ENCODE results near the gene ASTN2. TPM values are rescaled to one million over a fixed set of nuclear protein-coding genes. Genes with fewer than 3 reads are reported as not detected.

The ASTN2 gene
- total RNA-seq, 4 donors from 2014 or later, result 3.2 to 7.0 (median 5.4) TPM

DNA sequence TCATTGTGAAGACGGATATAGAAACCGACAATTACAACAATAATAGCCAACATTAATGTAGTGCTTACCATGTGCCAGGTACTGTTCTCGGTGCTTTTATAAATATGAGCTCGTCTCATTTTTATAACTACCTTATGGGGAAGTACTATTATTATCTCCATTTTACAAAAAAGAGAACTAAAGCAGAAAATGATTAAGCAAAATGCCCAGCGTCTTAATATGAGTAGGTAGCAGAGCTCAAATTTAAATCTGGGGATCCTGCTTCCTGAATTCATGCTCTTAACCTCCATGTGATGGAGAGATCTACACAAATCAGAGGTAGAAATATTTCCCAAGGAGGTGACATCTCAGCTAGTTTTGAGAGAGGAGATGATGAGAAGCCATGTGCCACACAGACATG, 470.9 kb downstream of the ASTN2 start:
- TF ChIP-seq, protein P1, sequence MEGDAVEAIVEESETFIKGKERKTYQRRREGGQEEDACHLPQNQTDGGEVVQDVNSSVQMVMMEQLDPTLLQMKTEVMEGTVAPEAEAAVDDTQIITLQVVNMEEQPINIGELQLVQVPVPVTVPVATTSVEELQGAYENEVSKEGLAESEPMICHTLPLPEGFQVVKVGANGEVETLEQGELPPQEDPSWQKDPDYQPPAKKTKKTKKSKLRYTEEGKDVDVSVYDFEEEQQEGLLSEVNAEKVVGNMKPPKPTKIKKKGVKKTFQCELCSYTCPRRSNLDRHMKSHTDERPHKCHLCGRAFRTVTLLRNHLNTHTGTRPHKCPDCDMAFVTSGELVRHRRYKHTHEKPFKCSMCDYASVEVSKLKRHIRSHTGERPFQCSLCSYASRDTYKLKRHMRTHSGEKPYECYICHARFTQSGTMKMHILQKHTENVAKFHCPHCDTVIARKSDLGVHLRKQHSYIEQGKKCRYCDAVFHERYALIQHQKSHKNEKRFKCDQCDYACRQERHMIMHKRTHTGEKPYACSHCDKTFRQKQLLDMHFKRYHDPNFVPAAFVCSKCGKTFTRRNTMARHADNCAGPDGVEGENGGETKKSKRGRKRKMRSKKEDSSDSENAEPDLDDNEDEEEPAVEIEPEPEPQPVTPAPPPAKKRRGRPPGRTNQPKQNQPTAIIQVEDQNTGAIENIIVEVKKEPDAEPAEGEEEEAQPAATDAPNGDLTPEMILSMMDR (IDR thresholded peaks at IDR 0.05; ENCODE audit: low read depth), result no peak

DNA sequence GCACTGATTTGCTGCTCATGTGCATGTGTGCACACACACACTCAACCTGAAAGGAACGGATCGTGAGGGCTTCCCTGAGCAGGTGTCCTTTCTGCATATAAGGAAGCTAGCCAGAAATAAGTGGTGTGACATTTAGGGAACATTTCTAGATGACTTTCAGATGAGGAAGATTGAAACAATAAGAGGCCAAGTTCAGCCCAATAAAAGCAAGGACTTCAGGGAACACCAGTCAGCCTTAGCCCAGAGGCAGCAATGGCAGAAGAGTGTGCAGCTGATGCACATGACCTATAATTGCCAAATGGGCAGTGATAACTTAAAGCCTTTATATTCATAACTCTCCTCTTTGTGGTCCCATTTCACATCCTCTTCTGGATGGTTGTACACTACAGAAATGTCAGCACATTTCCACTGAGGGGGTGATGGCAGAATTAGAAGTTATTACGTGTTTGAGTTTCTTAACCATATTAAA, 472.2 kb downstream of the ASTN2 start:
- TF ChIP-seq, protein P1 (IDR thresholded peaks at IDR 0.05; ENCODE audit: low read depth), result no peak

DNA sequence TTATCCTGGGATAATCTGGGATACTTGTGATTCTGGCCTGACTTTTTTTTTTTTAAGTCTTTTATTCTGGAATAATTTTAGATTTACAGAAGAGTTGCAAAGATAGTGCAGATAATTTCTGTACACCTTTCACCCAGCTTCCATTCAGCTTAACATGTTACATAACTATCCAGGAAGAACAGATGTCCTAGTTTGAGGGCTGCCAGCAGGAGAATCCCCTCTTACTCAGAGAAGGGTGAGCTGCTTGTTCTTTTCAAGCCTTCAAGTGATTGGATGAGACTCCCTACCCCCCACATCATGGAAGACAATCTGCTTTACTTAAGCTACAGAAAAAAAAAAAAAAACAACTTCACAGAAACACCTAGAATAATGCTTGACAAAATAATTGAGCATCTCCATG, 473.6 kb downstream of the ASTN2 start:
- TF ChIP-seq, protein P1 (IDR thresholded peaks at IDR 0.05; ENCODE audit: low read depth), result no peak

DNA sequence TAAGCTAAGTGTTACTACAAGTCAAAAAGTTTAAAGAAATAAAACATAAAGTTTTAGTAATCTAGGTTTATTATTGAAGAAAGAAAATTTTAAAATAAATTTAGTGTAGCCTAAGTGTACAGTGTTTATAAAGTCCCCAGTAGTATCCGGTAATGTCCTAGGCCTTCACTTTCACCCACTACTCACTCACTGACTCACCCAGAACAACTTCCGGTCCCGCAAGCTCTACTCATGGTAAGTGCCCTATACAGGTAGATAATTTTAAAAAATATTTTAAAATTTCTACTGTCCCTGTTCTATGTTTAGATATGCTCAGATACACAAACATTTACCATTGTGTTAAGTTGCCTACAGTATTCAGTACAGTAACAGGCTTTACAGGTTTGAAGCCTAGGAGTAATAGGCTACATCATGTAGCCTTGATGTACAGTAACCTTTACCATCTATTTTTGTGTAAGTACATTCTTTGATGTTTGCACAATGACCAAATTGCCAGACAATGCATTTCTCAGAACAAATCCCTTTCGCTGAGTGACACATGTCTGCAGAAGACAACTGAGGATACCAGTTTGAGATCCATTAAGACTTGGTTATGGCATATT, 474.1 kb downstream of the ASTN2 start:
- TF ChIP-seq, protein P1 (IDR thresholded peaks at IDR 0.05; ENCODE audit: low read depth), result no peak

DNA sequence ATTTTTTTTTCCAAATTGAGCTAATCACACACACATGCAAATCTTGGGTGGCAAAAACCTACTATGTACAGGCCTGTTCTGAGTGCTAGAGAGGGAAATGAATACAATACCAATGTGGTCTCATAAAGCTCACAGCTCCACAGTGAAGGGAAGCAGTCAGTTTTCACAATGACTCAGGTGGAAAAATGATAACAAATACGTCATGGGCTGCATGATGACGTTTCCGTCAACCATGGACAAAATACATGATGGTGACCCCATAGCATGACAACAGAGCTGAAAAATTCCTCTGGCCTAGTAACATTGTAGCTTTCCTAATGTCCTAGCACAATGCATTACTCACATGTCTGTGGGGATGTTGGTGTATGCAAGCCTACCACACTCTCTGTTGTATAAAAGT, 475.2 kb downstream of the ASTN2 start:
- TF ChIP-seq, protein P1 (IDR thresholded peaks at IDR 0.05; ENCODE audit: low read depth), result no peak

DNA sequence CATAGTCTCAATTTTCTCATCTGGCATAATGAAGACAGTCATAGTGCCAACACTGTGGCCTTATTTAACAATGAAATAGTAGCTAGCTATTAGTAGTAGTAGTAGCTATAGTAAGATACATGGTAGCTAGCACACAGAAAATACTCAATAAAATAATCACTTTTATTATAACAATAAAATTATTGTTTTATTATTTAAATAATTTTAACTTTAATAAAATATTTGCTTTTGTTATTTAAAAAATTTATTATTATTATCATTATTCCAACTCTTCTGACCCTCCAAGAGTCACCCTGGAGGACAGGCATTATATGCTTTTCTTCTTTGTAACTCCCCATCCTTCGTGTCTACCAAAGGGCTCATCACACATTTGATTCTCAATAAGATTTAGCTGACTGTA, 475.7 kb downstream of the ASTN2 start:
- TF ChIP-seq, protein P1 (IDR thresholded peaks at IDR 0.05; ENCODE audit: low read depth), result no peak

DNA sequence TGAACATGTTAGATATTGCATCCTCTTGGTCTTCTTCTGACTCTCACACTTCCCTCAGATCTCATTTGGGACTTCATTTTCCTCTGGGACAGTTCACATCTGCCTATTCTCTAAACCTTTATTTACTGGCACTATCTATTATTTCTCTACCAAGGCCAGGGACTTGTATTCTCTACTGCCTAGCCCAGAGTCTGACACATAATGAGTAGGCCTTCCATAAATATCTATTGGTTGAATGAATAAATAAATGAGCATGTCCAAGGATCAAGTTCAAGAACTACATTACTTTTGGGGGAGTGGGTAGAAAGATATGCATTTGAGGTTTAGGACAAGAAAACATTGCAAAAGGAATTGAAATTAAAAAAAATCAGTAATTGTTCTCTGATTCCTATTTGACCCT, 477.5 kb downstream of the ASTN2 start:
- TF ChIP-seq, protein P1 (IDR thresholded peaks at IDR 0.05; ENCODE audit: low read depth), result no peak
